ENCODE measurements around the gene CEP20. TPM values are rescaled to one million over a fixed set of nuclear protein-coding genes. Genes with fewer than 3 reads are reported as not detected.

Gene CEP20
- polyA plus RNA-seq, 2 of the 4 experiments (the other 2 are of a cell fraction), result 58.7 to 97.5 TPM

DNA sequence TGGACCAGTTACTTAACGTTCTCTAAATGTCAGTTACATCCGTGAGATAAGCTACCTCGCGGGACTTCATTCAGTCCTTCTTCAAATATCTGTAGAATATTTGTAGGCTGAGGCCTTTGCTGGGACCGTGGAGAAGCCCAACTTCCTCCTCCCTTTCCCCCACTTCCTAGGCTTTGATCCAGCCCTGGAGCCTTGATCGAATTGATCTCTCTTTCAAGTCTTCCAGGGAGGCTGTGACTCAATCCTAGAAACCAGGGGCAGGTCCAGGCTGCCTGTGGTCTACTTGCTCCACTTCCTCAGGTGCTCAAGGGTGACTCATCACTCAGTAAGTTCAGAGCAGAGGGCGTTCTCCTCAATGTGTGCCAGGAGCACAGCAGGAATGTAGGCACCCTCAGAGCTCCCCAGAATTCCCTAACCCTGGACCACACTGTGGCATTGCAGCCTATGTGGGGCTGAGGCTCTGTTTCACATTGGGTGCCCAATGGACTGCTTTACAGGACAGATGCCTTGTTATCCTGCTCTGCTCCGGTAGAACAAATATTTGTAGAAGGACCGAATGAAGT is 11.2 kb upstream of the CEP20 start:
- no peak for TF ChIP-seq FOXS1 (CRISPR knock-in tag; IDR thresholded peaks at IDR 0.05)
- TF ChIP-seq CBX8 (IDR thresholded peaks at IDR 0.05), result no peak
- TF ChIP-seq HOXB13 (CRISPR knock-in tag; IDR thresholded peaks at IDR 0.05; ENCODE audit: low read depth), result 0 out of 2 replicates have a peak, but pooled peaks have one; percentile 38
- TF ChIP-seq POLR2A (IDR thresholded peaks at IDR 0.05; ENCODE audit: low read length), result no peak
- TF ChIP-seq, protein P1, sequence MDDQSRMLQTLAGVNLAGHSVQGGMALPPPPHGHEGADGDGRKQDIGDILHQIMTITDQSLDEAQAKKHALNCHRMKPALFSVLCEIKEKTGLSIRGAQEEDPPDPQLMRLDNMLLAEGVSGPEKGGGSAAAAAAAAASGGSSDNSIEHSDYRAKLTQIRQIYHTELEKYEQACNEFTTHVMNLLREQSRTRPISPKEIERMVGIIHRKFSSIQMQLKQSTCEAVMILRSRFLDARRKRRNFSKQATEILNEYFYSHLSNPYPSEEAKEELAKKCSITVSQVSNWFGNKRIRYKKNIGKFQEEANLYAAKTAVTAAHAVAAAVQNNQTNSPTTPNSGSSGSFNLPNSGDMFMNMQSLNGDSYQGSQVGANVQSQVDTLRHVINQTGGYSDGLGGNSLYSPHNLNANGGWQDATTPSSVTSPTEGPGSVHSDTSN (IDR thresholded peaks at IDR 0.05), result peak; percentile 51
- TF ChIP-seq FOSL2 (IDR thresholded peaks at IDR 0.05), result peak; percentile 92
- peak; percentile 99 for TF ChIP-seq FOSL2 (CRISPR knock-in tag; IDR thresholded peaks at IDR 0.05)
- TF ChIP-seq MAX (IDR thresholded peaks at IDR 0.05), result peak; percentile 76
- TF ChIP-seq JUNB (IDR thresholded peaks at IDR 0.05), result peak; percentile 88
- no peak for TF ChIP-seq ZSCAN20 (CRISPR knock-in tag; IDR thresholded peaks at IDR 0.05)
- TF ChIP-seq MAFK (IDR thresholded peaks at IDR 0.05; ENCODE audit: partially characterized antibody), result peak; percentile 16
- TF ChIP-seq SREBF2 (IDR thresholded peaks at IDR 0.05), result no peak
- 0 out of 2 replicates have a peak, but pooled peaks have one; percentile 17 for TF ChIP-seq ZNF302 (CRISPR knock-in tag; IDR thresholded peaks at IDR 0.05)
- TF ChIP-seq KDM1A (IDR thresholded peaks at IDR 0.05; ENCODE audit: low read depth), result no peak
- peak; percentile 54 to 86; a peak in 2 of 5 replicates for TF ChIP-seq EP300 (IDR thresholded peaks at IDR 0.05)
- TF ChIP-seq NR3C1 (IDR thresholded peaks at IDR 0.05), result no peak
- peak; percentile 38; the same call in 2 of the 3 replicates for TF ChIP-seq SMC3 (IDR thresholded peaks at IDR 0.05)
- TF ChIP-seq KDM5A (IDR thresholded peaks at IDR 0.05), result no peak
- peak; percentile 39 to 58 for TF ChIP-seq RAD21 (conservative IDR thresholded peaks at IDR 0.05 in 1 of 2, IDR thresholded peaks at IDR 0.05 in 1 of 2)
- TF ChIP-seq JUN (IDR thresholded peaks at IDR 0.05), result peak; percentile 81 to 92
- peak; percentile 79; the same call in 1 of the 2 replicates for TF ChIP-seq GATA3 (IDR thresholded peaks at IDR 0.05; ENCODE audit: borderline replicate concordance)
- TF ChIP-seq, protein P2, sequence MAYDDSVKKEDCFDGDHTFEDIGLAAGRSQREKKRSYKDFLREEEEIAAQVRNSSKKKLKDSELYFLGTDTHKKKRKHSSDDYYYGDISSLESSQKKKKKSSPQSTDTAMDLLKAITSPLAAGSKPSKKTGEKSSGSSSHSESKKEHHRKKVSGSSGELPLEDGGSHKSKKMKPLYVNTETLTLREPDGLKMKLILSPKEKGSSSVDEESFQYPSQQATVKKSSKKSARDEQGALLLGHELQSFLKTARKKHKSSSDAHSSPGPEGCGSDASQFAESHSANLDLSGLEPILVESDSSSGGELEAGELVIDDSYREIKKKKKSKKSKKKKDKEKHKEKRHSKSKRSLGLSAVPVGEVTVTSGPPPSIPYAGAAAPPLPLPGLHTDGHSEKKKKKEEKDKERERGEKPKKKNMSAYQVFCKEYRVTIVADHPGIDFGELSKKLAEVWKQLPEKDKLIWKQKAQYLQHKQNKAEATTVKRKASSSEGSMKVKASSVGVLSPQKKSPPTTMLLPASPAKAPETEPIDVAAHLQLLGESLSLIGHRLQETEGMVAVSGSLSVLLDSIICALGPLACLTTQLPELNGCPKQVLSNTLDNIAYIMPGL (CRISPR knock-in tag; IDR thresholded peaks at IDR 0.05; ENCODE audit: borderline replicate concordance), result no peak
- TF ChIP-seq CHD2 (IDR thresholded peaks at IDR 0.05; ENCODE audit: low read length, partially characterized antibody), result peak; percentile 60
- TF ChIP-seq CEBPB (IDR thresholded peaks at IDR 0.05), result peak in 1 of 2 experiments; percentile 87; a peak in 2 of 4 replicates
- 2% methylated on average over 8 of the region's 9 CpGs for WGBS (ENCODE audit: missing lambda C conversion rate)
- peak overlapping the region; percentile 66 for H3K4me2 ChIP-seq
- no peak overlapping the region for H3K4me3 ChIP-seq
- FAIRE-seq, result peak; percentile 94
- peak overlapping the region; percentile 90 to 91 for H3K27ac ChIP-seq
- H3K4me1 ChIP-seq, result peaks cover 50% of the 10 kb centered on the region
- peak; percentile 95 for DNase-seq (ENCODE audit: low read depth in 1 of 2, low spot score in 1 of 2)
- ATAC-seq, result peak; percentile 96 to 99
- no peaks in the 10 kb centered on the region for H3K9me3 ChIP-seq
- POLR2A ChIA-PET, result interaction anchor here (1.1 to 1.9 kb wide), 7 partner anchors 11 to 122 kb away, joined by 4 to 25 read pairs (median 5); partner anchors contain the start of gene CEP20
- CTCF ChIA-PET, result interaction anchor here (0.5 to 2.8 kb wide), 13 partner anchors 8 to 228 kb away, joined by 3 to 14 read pairs (median 3); partner anchors contain the start of gene CEP20

DNA sequence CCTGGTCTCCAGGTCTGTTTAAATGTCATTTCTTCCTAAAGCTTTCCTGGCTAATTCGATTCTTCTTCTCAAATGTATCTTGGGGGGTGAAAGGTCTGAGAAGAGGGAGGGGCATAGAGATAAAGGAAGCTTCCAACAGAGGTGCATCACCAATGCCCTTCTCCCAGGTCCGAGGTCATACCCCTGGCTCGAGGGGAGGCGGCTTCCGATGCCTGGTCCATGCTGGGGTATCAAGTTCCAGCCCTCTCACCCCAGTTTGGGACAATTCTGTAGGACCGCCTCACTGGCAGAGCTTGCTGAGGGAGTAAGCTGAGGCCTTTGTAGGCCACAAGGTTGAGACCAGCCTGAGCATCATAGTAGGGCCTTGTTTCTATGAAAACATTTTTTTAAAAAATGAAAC is 10.3 kb upstream of the CEP20 start:
- H3K4me2 ChIP-seq, result peak overlapping the region; percentile 66; the same call in 2 of the 3 replicates
- DNase-seq (ENCODE audit: low read depth in 1 of 2, low spot score in 1 of 2), result no peak

More for the DNA sequence above, 10.3 kb upstream of the CEP20 start:
- ATAC-seq, result no peak
- POLR2A ChIA-PET, result interaction anchor here (1.6 to 1.9 kb wide), 2 partner anchors 10 to 24 kb away, joined by 6 to 25 read pairs; partner anchors contain the start of gene CEP20
- CTCF ChIA-PET, result interaction anchor here (0.6 to 2.8 kb wide), 7 partner anchors 9 to 161 kb away, joined by 3 to 14 read pairs (median 3); partner anchors contain the start of gene CEP20
- H3K9me3 ChIP-seq, result no peaks in the 10 kb centered on the region
- no peak overlapping the region for H3K4me3 ChIP-seq
- no peak for FAIRE-seq
- TF ChIP-seq CBX2 (IDR thresholded peaks at IDR 0.05; ENCODE audit: borderline replicate concordance, low read depth), result no peak
- TF ChIP-seq EHF (CRISPR knock-in tag; IDR thresholded peaks at IDR 0.05), result no peak
- peaks cover 50% of the 10 kb centered on the region for H3K4me1 ChIP-seq
- peak overlapping the region; percentile 90 to 91 for H3K27ac ChIP-seq
- 98% methylated on average over 6 of the region's 6 CpGs for WGBS (ENCODE audit: missing lambda C conversion rate)

Measured in A549 (cell line).